ENCODE data around the gene CEP350.

Gene CEP350

DNA sequence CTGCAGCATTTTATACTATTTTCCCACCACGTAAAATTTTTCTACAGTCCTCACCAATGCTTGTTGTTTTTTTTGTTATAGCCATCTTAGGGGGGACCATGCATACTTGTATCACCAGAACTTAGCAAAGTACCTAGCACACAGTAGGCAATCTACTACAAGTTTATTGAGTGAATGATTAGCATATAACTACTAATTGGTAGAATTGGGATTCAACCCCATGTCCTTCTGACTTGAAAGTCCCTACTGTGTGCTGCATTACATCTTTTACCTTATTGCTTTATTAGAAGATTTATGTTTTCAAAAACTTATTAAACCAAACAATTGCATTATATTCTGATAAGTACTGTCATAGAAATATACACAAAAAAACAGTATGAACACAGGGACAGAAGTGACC lies 92.1 kb downstream of the CEP350 start:
- no peak for DNase-seq (ENCODE audit: low read depth)
- in situ Hi-C loops (cut with HindIII; ENCODE audit: low sequenced_read_pairs) = no loop called here
- H3K4me3 ChIP-seq (ENCODE audit: low read depth, low read length) = no peak overlapping the region
- TF ChIP-seq, protein P1, sequence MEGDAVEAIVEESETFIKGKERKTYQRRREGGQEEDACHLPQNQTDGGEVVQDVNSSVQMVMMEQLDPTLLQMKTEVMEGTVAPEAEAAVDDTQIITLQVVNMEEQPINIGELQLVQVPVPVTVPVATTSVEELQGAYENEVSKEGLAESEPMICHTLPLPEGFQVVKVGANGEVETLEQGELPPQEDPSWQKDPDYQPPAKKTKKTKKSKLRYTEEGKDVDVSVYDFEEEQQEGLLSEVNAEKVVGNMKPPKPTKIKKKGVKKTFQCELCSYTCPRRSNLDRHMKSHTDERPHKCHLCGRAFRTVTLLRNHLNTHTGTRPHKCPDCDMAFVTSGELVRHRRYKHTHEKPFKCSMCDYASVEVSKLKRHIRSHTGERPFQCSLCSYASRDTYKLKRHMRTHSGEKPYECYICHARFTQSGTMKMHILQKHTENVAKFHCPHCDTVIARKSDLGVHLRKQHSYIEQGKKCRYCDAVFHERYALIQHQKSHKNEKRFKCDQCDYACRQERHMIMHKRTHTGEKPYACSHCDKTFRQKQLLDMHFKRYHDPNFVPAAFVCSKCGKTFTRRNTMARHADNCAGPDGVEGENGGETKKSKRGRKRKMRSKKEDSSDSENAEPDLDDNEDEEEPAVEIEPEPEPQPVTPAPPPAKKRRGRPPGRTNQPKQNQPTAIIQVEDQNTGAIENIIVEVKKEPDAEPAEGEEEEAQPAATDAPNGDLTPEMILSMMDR (IDR thresholded peaks at IDR 0.05; ENCODE audit: low read depth, low read length, missing control alignments) = no peak

DNA sequence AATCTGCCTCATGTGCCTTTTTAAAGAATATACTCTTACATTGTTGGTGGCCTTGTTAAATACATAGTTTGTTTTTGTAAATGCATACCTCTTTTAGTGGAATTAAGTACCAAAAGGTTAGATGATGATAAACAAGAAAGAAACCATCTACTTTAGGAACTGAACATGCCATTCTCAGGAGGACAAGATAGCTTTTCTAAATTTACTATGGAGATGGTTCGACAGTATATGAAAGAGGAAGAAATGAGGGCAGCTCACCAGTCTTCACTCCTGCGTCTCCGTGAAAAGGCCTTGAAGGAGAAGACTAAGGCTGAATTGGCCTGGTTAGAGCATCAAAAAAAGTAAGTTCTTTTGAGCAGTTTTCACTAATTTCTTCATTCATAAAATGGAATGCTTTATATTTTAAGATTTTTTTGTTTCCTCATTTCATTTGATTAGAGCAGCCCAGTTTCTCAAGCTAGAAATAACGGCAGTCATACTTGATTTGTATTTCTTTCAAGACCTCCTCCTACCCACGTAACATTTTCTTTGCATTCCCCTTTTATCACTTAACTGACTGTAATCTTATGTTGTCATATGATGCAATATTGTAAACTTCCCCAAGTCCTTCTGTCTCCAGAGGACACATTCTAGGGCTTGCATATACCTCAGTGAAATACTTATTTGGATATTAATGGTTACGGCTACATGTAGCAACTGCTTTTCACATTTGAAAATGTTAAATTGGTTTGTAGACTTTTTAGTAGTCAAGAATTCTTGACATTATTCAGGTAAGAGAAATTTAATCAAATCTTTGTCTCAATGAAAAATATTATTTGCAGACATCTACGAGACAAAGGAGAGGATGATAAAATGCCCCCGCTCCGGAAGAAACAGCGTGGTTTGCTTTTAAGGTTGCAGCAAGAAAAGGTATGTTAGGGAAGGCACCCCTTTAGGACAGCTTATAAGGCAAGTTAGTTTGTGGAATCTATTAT lies 99.3 kb downstream of the CEP350 start:
- DNase-seq (ENCODE audit: low read depth) = no peak
- TF ChIP-seq, protein P1 (IDR thresholded peaks at IDR 0.05; ENCODE audit: low read depth, low read length, missing control alignments) = no peak
- in situ Hi-C loops (cut with HindIII; ENCODE audit: low sequenced_read_pairs) = no loop called here
- H3K4me3 ChIP-seq (ENCODE audit: low read depth, low read length) = no peak overlapping the region

DNA sequence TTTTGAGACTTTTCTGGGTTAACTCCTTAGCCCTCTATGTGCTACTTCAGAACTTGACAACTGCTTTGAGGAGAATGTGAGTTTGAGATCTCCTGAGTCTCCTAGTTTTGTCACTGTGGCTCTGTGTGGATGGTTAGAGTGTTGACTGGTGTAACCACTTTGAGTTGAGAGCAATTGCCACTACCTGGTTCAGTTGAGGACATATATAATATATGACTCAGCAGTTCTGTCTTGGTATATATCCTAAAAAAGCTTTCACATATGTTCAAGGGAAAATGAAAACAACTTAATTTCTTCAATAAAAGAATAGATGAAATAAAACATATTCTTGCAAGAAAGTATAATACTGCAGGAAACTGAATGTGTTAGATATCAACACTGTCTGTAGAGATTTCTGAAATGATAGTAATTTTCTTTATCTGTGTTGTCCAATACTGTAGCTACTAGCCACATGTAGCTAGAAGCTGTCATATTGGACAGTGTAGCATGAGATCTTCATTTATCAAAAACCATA lies 103.3 kb downstream of the CEP350 start:
- in situ Hi-C loops (cut with HindIII; ENCODE audit: low sequenced_read_pairs) = no loop called here
- TF ChIP-seq, protein P1 (IDR thresholded peaks at IDR 0.05; ENCODE audit: low read depth, low read length, missing control alignments) = no peak
- no peak overlapping the region for H3K4me3 ChIP-seq (ENCODE audit: low read depth, low read length)
- no peak for DNase-seq (ENCODE audit: low read depth)

DNA sequence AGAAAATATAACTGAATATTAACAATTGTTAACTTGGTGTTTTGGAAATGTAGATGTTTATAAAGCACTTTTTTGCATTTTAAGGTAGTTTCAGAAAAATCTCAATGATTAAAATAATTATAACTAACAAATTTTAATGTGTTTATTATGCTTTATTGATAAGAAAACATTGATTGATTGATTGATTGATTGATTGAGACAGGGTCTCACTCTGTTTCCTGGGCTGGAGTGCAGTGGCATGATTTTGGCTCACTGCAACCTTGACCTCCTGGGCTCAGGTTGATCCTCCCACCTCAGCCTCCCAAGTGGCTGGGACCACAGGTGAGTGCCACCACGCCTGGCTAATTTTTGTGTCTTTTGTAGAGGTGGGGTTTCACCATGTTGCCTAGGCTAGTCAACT lies 106.4 kb downstream of the CEP350 start:
- DNase-seq (ENCODE audit: low read depth) = no peak
- in situ Hi-C loops (cut with HindIII; ENCODE audit: low sequenced_read_pairs) = no loop called here
- no peak overlapping the region for H3K4me3 ChIP-seq (ENCODE audit: low read depth, low read length)
- TF ChIP-seq, protein P1 (IDR thresholded peaks at IDR 0.05; ENCODE audit: low read depth, low read length, missing control alignments) = no peak

DNA sequence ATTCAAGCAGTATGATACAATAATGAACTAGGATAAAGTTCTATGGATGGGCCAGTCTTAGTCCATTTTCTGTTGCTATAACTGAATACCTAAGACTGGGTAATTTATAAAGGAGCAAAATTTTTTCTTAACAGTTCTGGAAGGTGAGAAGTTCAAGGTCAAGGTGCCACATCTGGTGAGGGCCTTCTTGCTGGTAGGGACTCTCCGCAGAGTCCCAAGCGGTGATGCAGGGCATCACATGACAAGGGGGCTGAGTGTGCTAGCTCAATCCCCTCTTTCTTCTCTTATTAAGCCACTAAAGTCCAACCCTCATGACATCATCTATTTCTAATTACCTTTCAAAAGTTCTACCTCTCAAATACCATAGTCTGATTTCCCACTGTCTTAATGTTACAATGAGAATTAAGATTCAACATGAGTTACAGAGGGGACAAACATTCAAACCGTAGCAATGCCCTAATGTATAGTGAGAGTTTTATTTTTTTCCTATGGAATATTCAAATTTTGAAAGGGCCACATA lies 107.9 kb downstream of the CEP350 start:
- TF ChIP-seq, protein P1 (IDR thresholded peaks at IDR 0.05; ENCODE audit: low read depth, low read length, missing control alignments) = no peak
- no peak for DNase-seq (ENCODE audit: low read depth)
- in situ Hi-C loops (cut with HindIII; ENCODE audit: low sequenced_read_pairs) = no loop called here
- H3K4me3 ChIP-seq (ENCODE audit: low read depth, low read length) = no peak overlapping the region

DNA sequence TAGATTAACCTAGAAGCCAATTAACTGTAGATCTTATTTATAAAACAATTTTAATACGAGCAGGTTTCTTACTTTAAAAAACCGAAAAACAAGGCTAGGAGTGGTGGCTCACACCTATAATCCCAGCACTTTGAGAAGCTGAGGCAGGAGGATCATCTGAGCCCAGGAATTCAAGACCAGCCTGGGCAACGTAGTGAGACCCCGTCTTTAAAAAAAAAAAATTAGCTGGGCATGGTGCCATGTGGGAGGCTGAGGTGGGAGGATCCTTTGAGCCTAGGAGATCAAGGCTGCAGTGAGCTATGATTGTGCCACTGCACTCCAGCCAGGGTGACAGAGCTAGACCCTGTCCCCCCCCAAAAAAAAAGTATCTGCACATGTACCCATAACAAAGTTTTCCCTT lies 110.8 kb downstream of the CEP350 start:
- no peak overlapping the region for H3K4me3 ChIP-seq (ENCODE audit: low read depth, low read length)
- DNase-seq (ENCODE audit: low read depth) = no peak
- in situ Hi-C loops (cut with HindIII; ENCODE audit: low sequenced_read_pairs) = no loop called here
- TF ChIP-seq, protein P1 (IDR thresholded peaks at IDR 0.05; ENCODE audit: low read depth, low read length, missing control alignments) = no peak
